ENCODE results near the gene JPH4. TPM values are rescaled to one million over a fixed set of nuclear protein-coding genes. Genes with fewer than 3 reads are reported as not detected.

JPH4 gene
- total and polyA plus RNA-seq, 2 of the 8 experiments (the other 6 are each of a cell fraction or from before 2014, with no cell fraction given) = 23.9 to 46.7 TPM

- TF ChIP-seq CHD7 (IDR thresholded peaks at IDR 0.05; ENCODE audit: insufficient replicate concordance, low read length) (no peak), SP2 (IDR thresholded peaks at IDR 0.05; ENCODE audit: low read length) (no peak), CTCF (IDR thresholded peaks at IDR 0.05; ENCODE audit: control extremely low read depth in 1 of 3, insufficient read depth in 1 of 3, low read depth in 1 of 3, low read length in 3 of 3) (peak; percentile 89 to 98 (median 90)), ZNF274 (IDR thresholded peaks at IDR 0.05; ENCODE audit: borderline replicate concordance, extremely low read depth, low read length) (no peak), RAD21 (IDR thresholded peaks at IDR 0.05 in 1 of 2, conservative IDR thresholded peaks at IDR 0.05 in 1 of 2; ENCODE audit: low read depth in 2 of 2, low read length in 2 of 2) (peak; percentile 93 to 96), RFX5 (IDR thresholded peaks at IDR 0.05; ENCODE audit: borderline replicate concordance, low read depth, low read length) (no peak), CEBPB (IDR thresholded peaks at IDR 0.05; ENCODE audit: low read depth, low read length) (no peak), PHF8 (conservative IDR thresholded peaks at IDR 0.05; ENCODE audit: low read depth, low read length) (no peak)
Measured at GRCh38 chr14:23562822-23563472, 15.6 kb downstream of the JPH4 start (continued).

All from H1 (cell line).